HepG2 (cell line): ENCODE measurements around the gene HIPK2. TPM values are rescaled to one million over a fixed set of nuclear protein-coding genes. Genes with fewer than 3 reads are reported as not detected.

Experiments used
- ATAC-seq: fragments of 200-7000 bp; cut with Tn5 transposase; 3 replicates; pipeline ENCODE4 v1.9.1; 2020; ENCODE audit warnings: mild to moderate bottlenecking, moderate library complexity
- BruUV-seq: library from RNA; stranded (reverse); fragments of 400-500 nt; replicated peaks from 2 replicates; lab custom pipeline; 2021; lab: Mats Ljungman, UMichigan
- CTCF ChIA-PET: fragments of 300-600 bp; formaldehyde crosslinking; extraction: SDS; loops from one replicate; lab custom pipeline; 2021; ENCODE audit warnings: low total read pairs, inconsistent platforms, low intra/inter-chr PET ratio; lab: Yijun Ruan, JAX
- POLR2A ChIA-PET: fragments of 350-600 bp; sonication (Branson Sonifier 250); formaldehyde crosslinking; loops from one replicate; lab custom pipeline; 2020; ENCODE audit warnings: antibody characterized with exemption, inconsistent platforms; lab: Yijun Ruan, JAX
- DNase-seq: peaks from one replicate; pipeline ENCODE4 v3.0.0-alpha.2; 2015; ENCODE audit warnings: low spot score
- FAIRE-seq: peaks from 3 replicates; lab custom pipeline; 2011; peaks lifted over from hg19 to GRCh38; lab: Jason Lieb, UNC
- H2AFZ ChIP-seq: one replicate; pipeline ENCODE4 v1.6.1; 2011; ENCODE audit warnings: low read length, inconsistent platforms
- H3K27ac ChIP-seq: fragments of 300-600 bp; 3 replicates; pipeline ENCODE4 v1.8.0; 2011; ENCODE audit warnings: mixed run types, mild to moderate bottlenecking, mixed read lengths, low read length, inconsistent platforms; ENCODE audit not compliant: insufficient read depth; ENCODE audit errors: extremely low read length
- H3K27me3 ChIP-seq, 2 experiments: fragments of 200-600 bp in 1 of 2; 2 replicates in 1 of 2; 3 replicates in 1 of 2; pipeline versions ENCODE4 v1.6.0 to v1.8.0; 2011; ENCODE audit warnings: low read length in 2 of 2, mild to moderate bottlenecking in 2 of 2, moderate library complexity in 2 of 2, inconsistent platforms in 1 of 2; ENCODE audit not compliant: insufficient read depth in 2 of 2, control insufficient read depth in 1 of 2
- H3K36me3 ChIP-seq, 2 experiments: fragments of 200-600 bp in 1 of 2; replicated peaks in 1 of 2; 2 replicates in 1 of 2; 3 replicates in 1 of 2; pipeline versions ENCODE4 v1.5.1 to v1.8.0; 2011; ENCODE audit warnings: low read length in 2 of 2, inconsistent platforms in 1 of 2; ENCODE audit not compliant: insufficient read depth in 2 of 2, control insufficient read depth in 1 of 2
- H3K4me1 ChIP-seq: 2 replicates; pipeline ENCODE4 v1.5.1; 2012; ENCODE audit warnings: low read length, inconsistent platforms; ENCODE audit not compliant: insufficient read depth
- H3K4me2 ChIP-seq: 2 replicates; pipeline ENCODE4 v1.6.0; 2011; ENCODE audit warnings: low read depth, low read length, inconsistent platforms
- H3K4me3 ChIP-seq, 3 experiments: fragments of 200-600 bp in 1 of 3; sonication (generic), shearing (Covaris generic) in 1 of 3; replicated peaks in 1 of 3; 2 replicates each; pipeline ENCODE4 v1.5.1; 2011 to 2016; ENCODE audit warnings: low read length in 3 of 3, inconsistent platforms in 2 of 3, low read depth in 2 of 3, mild to moderate bottlenecking in 2 of 3, control low read depth in 1 of 3, mixed read lengths in 1 of 3; ENCODE audit not compliant: insufficient read depth in 1 of 3
- H3K79me2 ChIP-seq: one replicate; pipeline ENCODE4 v1.6.1; 2011; ENCODE audit warnings: low read length, inconsistent platforms; ENCODE audit not compliant: insufficient read depth
- H3K9ac ChIP-seq: 2 replicates; pipeline ENCODE4 v1.6.0; 2011; ENCODE audit warnings: mild to moderate bottlenecking, low read depth, low read length, inconsistent platforms; ENCODE audit not compliant: insufficient read depth
- H3K9me3 ChIP-seq: 2 replicates; pipeline ENCODE4 v1.5.1; 2012; ENCODE audit warnings: mild to moderate bottlenecking, low read length
- H4K20me1 ChIP-seq: 2 replicates; pipeline ENCODE4 v1.6.0; 2011; ENCODE audit warnings: inconsistent platforms, mild to moderate bottlenecking, low read length, moderate library complexity; ENCODE audit not compliant: insufficient read depth
- CBX5 ChIP-seq: sonication (generic); formaldehyde crosslinking; IDR thresholded peaks from 2 replicates; pipeline ENCODE4 v1.4.0; 2020; ENCODE audit warnings: missing genetic modification reagents, borderline replicate concordance
- WGBS: methylation state at CpG from one replicate; pipeline ENCODE4 v1.1.6; 2017; ENCODE audit warnings: low lambda C conversion rate; 5-methylcytosine and 5-hydroxymethylcytosine counted together
- in situ Hi-C: cut with HindIII; loops from 2 replicates; pipeline ENCODE4 v1.10.0; 2017; ENCODE audit warnings: low pct_unique_long_range_greater_than_20kb; ENCODE audit not compliant: extremely low pct_ligation_motif_present
- intact Hi-C: fragments of 100-400 bp; cut with micrococcal nuclease; formaldehyde crosslinking; loops from one replicate; pipeline ENCODE4 v1.10.0; 2022; ENCODE audit not compliant: unreplicated experiment
- polyA plus RNA-seq, 8 experiments: library from polyadenylated mRNA; depleted of rRNA in 3 of 8; stranded (reverse) in 7 of 8; unstranded in 1 of 8; fragments of >200 nt; fragmentation: Illumina TruSeq in 4 of 8; extraction: Trizol in 4 of 8; gene quantifications; 2 replicates each; pipeline versions ENCODE4 v1.2.1 to v1.2.3, GENCODE V29; 2011 to 2016; ENCODE audit warnings: low read depth in 4 of 8, missing spikeins in 1 of 8, mixed read lengths in 1 of 8; ENCODE audit not compliant: insufficient read depth in 1 of 8
- total RNA-seq, 5 experiments: library from RNA; depleted of rRNA; stranded (reverse); fragments of >200 nt; fragmentation: Illumina TruSeq; extraction: Trizol; gene quantifications; 2 replicates each; pipeline ENCODE4 v1.2.3, GENCODE V29; 2016; ENCODE audit warnings: low read depth in 1 of 5
- TF ChIP-seq, protein P1 (sequence below): IDR thresholded peaks from 2 replicates; pipeline ENCODE4 v1.6.1; 2016; ENCODE audit warnings: missing genetic modification reagents, missing compliant biosample characterization
- TF ChIP-seq, protein P2 (sequence below): sonication (generic); formaldehyde crosslinking; IDR thresholded peaks from 2 replicates; pipeline ENCODE4 v1.9.0; 2022; ENCODE audit warnings: missing genetic modification reagents, mild to moderate bottlenecking, borderline replicate concordance

Gene HIPK2
- total and polyA plus RNA-seq, 2 of the 13 experiments (the other 11 are each of a cell fraction or from before 2014, with no cell fraction given) = 14.4 to 20.2 TPM

- FAIRE-seq = no peak
- ATAC-seq = no peak
- WGBS = 90% methylated on average over 1 of the region's 2 CpGs
- peaks cover 7 to 30% of the 10 kb centered on the region in 2 experiments; a peak in 4 of 5 replicates for H3K36me3 ChIP-seq
- peaks cover 86% of the 10 kb centered on the region for H3K79me2 ChIP-seq
- no peak overlapping the region for H3K4me3 ChIP-seq
- TF ChIP-seq CBX5 (CRISPR knock-in tag) = 0 out of 2 replicates have a peak, but pooled peaks have one; percentile 2
- TF ChIP-seq, protein P1, sequence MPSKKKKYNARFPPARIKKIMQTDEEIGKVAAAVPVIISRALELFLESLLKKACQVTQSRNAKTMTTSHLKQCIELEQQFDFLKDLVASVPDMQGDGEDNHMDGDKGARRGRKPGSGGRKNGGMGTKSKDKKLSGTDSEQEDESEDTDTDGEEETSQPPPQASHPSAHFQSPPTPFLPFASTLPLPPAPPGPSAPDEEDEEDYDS (CRISPR knock-in tag) = no peak
- TF ChIP-seq, protein P2, sequence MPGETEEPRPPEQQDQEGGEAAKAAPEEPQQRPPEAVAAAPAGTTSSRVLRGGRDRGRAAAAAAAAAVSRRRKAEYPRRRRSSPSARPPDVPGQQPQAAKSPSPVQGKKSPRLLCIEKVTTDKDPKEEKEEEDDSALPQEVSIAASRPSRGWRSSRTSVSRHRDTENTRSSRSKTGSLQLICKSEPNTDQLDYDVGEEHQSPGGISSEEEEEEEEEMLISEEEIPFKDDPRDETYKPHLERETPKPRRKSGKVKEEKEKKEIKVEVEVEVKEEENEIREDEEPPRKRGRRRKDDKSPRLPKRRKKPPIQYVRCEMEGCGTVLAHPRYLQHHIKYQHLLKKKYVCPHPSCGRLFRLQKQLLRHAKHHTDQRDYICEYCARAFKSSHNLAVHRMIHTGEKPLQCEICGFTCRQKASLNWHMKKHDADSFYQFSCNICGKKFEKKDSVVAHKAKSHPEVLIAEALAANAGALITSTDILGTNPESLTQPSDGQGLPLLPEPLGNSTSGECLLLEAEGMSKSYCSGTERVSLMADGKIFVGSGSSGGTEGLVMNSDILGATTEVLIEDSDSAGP (CRISPR knock-in tag) = no peak
- peaks cover 9% of the 10 kb centered on the region for H4K20me1 ChIP-seq
- H3K27ac ChIP-seq = no peak overlapping the region
- BruUV-seq = no TSS peak
- H3K4me1 ChIP-seq = peaks cover 57% of the 10 kb centered on the region
- H2AFZ ChIP-seq = no peak overlapping the region
- no peaks in the 10 kb centered on the region for H3K9me3 ChIP-seq
- intact Hi-C loops = no loop called here
- no peaks in the 10 kb centered on the region for H3K27me3 ChIP-seq
- POLR2A ChIA-PET = interaction anchor here (1.4 kb wide), 2 partner anchors 8 to 13 kb away, joined by 3 to 8 read pairs; no protein-coding TSS in a partner anchor
- no peak overlapping the region for H3K4me2 ChIP-seq
- in situ Hi-C loops = no loop called here
- CTCF ChIA-PET = no interaction called here
- no peak overlapping the region for H3K9ac ChIP-seq
- no peak for DNase-seq
Observed at GRCh38 chr7:139732471-139733167, 45.2 kb downstream of the HIPK2 start.
